Measurements from ENCODE around the gene EFCAB11.
A peak's percentile ranks its signal among the peaks of the same experiment; 100 is the strongest.

EFCAB11 gene

DNA sequence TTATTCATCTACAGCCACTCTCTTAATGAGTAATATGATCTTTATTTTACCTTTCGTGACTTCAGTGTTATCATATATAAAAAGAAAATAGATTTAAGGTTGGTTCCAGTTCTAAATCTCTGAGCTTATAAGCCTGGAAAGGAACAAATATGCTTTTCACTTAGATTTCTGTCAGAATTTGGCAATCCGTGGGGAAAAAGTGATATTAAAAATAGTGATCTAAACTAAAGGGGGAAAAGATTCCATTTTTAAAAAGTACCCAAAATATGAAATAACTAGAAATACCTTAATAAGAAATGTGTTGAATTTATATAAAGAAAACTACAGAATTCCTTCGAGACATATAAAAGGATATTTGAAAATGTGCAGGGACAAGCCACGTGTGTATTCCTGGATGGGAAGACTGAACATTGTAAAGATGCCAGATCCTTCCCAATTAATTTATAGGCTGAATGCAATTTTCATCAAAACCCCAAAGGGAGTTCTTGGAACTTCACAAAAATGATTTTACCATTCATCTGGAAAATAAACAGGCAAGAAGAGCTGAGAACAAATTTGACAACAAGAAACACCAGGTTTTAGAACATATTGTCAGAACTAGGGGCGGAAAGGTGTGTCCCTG, 142.5 kb downstream of the EFCAB11 start:
- no peak for DNase-seq

DNA sequence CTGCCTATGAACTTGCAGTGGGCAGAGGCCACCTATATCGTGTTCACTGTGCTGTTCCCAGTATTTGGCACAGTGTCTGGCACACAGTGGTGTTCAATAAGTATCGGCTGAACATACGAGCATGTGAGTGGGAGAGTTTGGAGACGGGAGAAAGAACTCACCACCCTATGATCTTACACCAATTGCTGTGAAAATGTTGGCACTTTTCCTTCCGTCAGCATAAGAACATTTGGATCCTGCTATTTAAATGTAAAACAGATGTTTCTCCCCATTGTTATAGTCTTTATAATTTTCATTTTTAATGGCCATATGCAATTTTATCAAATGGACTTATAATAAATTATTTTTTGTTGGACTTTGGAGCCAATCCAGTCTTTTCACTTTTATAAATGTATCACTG, 144.4 kb downstream of the EFCAB11 start:
- no peak for DNase-seq

DNA sequence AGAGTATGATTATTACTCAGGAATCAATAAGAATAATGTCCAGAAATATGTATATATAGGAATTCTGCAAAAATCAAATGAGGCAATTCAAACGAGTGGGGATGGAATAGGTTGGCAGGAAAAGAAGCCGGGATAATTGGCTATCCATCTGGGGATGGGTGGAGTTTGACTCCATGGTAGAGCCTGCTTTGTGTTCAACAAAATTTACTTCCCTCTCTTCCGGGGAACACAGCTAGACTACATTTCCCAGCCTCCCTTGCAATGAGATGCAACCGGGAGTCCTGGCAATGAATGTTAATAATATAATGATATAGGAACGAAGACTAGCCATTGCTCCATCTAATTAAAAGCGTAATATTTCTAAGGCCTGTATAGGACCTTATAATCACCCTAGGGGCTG, 146.6 kb downstream of the EFCAB11 start:
- DNase-seq, result no peak

DNA sequence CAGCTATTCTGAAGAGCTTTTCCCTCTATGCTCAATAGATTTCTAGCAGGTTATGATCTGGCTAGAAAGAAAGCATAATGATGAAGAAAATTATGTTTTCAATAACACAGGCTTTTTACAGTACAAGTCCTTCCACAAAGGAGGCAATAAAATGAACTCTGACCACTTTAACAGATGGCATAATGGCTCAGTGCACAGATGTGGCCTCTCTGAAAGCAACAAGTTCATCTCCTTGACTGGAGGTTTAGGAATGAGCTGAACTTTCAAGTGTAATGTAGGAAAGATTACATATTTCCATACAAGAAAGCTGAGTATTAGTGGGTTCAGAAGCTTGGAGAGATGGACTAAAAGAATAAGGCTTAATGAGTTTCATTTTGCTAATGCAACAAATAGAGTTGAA, 147.4 kb downstream of the EFCAB11 start:
- DNase-seq, result no peak

DNA sequence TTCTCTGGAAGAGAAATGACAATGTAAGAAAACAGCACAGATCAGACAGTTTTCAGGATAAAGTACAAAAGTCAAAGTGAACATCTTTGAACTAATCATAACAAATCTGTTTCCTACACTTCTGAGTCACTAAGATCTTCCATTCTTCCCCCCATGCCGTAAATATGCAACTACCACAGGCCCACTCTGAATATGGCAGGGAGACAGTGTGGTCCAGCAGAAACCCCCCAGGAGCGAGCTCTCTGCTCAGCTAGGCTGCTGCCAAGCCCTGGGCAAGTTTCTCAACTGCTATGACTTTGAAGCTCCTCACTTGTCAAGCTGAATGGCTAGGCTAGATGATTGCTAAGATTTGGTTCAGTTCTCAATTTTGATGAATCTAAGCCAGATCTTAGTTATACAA, 148.1 kb downstream of the EFCAB11 start:
- no peak for DNase-seq

DNA sequence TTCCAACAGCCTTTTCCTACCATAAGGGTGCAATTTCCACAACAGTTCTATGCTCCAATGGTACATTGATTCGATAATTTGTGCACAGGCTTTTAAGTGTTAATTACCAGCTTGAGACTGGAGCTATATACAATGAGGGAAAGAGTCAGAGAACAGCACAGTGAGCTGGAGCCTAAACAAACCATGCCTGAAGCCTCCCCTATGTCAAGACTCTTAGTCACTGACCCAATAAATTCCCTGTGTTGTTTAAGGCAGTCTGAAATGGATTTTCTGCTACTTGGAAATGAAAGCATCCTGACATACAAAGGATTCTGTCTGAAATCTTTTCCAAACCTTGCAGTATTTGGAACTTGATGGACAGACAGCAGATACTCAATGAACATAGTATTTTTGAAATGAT, 149.0 kb downstream of the EFCAB11 start:
- DNase-seq, result no peak

DNA sequence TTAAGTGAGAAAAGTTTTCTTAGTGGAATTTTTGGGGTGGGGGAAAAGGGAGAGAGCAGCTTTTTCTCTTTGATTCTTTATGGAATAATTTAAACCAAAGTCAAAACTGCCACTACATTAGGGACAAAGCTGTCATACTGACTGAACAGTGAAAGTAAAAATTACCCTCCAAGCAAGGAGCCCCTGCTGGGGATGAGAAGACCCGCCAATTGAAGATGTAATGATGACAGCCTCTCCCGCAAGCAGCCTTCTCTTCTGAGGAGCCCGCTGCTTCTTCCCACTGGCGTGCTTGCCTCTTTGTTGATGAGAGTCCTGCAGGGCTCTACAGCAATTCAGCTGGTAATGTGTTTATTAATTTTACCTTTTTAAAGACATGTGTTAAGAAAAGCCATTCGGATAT, 151.0 kb downstream of the EFCAB11 start:
- DNase-seq, result no peak

DNA sequence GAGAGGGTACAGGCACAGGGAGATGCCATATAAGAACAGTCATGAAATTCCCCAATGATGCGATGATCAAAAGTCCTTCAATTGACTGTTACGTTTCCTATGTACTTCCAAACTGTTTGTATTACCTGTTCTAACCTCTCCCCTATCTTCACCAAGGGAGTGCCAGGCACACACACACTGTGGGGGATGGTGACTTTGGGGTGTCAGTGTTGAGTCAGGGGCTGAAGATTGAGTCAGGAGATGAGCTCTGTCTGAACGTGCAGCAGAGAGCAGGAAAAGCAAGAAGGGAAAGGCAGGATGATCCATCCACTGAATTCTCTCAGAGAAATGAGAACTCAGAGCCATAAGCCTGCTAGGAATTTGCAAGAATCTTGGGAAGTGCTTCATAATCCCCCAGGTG, 153.4 kb downstream of the EFCAB11 start:
- DNase-seq, result no peak

DNA sequence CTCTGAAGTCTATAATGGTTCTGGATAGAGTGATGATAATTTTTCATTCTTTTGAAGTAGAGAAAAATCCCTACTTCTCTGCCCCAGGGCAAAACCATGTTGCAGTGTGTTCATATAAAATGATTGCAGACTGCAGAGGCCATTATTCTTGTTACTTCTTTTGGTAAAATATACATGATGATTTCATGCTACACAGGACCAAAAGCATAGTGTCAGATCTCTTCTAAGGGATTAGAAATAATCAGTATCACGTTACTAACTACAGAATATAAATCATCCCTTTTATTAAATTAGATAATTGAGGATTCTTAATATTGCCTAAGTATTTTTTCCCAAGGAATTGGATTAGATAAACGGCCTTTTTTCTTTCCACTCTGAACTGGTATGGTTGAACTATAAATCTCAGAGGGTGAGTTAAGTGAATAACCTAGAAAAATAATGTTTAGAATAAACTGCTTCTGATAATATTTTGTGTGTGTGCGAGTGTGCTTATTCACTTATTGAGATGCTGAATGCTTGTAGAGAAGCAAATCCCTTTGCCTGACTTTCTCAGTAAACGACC, 156.2 kb downstream of the EFCAB11 start:
- no peak for DNase-seq

DNA sequence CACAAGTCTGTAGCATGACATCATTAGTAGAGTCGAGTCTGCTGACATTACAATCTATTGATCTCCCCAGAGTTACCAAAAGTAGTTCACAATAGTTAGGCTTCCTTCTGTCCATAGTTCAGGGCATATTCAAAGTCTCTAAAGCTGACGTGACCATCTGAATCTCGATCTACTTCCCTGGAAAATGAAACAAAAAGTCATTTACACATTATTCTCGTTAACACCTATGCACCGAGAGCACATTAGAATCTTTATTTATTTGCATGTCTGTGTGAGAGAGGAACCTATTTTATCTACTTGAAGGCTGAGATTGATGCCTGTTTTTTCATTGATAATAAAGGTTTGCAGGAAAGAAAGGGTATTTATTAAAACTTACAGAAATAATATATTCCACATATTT, 157.4 kb downstream of the EFCAB11 start:
- DNase-seq, result no peak

DNA sequence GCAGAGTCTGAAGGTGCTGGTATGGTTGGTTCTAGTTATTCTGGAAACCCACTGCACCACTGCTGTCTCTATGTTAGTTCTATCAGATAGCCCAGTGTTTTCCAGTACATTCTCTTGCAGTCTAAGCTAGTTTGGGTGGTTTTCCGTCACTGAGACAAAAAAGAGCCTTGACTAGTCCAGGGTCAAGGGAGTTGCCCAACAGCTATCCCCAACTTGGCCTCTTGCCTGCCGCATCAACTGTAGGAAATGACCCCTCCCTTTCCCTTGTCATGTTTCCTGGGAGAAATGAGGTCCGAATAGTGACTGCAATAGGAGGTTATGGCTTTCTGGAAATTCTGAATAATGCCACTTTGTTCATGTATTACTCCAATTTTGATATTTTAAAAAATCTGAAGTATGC, 160.4 kb downstream of the EFCAB11 start:
- DNase-seq, result no peak

DNA sequence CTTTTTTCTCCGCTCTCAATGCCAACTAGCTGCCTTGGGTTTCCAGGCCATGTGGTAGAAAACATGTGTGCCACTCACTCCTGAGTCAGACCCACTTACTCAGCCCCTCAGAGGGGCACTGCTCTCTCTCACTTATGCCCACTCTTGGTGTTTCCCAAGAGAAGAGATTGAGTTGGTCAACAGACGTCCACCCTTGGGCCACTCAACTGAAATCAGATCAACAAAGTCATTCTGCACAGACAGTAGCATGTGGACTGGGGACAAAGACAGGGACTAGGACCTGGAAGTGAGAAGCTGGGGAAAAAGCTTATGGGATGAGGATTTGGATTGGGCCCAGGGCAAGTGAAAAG, 161.2 kb downstream of the EFCAB11 start:
- no peak for DNase-seq

DNA sequence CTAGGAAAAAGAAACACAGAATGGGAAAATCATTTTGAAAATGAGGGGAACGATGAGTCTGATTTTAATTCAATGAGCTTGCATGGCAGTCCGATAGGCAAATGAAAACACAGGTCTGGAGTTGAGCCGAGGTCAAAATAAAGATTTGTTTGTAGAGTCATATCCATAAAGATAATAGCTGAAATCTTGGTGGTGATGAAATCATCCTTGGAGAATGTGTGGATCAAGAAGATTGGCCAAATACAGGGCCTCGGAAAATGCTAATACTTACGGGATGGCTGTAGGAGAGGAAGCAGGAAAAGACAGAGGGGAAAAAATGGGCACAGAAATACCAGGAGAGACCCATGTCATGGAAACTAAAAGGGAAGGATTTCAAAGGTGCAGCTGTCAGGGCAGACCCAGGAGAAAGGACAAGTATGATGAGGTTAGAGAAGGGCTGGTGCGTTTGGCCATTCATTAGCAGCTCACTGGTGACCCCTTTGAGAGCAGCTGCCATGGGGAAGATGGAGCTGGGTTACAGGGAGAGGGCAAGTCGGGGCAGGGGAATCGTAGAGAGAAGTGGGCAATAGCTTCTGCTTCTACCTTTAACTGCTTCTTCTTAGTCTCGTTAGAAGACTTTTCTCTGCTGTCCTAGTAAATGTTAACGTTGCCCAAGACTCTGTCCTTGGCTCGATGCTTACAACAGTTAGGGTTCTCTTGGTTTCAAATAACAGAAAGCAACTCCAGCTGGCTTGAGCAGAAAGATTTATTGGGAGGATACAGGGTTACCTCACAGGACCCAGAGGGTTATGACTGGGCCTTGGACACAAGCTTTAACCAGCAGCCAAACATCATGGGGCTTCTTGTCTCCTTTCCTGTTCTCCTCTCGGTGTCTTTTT, 161.8 kb downstream of the EFCAB11 start:
- no peak for DNase-seq

DNA sequence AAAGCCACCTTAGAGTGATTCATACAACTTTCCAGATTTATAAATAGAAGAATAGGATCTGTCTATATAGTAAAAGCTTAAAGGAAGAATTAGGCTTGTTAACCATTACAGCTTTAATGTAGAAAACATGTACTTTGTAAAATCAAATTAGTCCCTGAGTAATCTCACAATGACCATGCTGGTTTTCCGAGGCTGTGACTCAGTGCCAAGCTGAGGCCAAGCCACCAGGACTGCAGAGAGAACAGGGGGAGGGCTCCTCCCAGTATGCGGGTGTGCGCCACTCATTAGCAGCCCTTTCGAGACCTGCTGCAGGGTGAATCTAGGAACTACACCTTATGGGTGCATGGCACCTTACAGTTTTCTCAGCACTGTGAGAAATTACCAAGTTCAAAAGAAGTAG, 167.0 kb downstream of the EFCAB11 start:
- no peak for DNase-seq

DNA sequence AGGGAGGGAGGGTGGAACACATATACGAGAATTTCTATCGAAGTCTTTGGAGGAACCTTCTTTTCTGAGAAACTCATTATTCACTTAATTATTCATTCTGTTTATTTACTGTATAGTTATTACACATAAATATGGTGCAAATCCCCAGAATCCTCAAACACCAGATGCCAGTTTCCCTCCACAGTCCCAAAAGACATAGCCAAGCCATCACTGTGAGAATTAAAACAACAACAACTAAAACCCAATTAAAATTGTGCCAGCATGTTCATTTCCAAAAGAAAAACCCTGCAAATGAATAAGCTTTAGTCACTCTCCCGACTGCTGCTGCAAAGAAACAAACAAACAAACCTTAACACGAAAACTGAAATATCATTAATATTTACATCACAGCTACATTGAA, 173.5 kb downstream of the EFCAB11 start:
- DNase-seq, result no peak

DNA sequence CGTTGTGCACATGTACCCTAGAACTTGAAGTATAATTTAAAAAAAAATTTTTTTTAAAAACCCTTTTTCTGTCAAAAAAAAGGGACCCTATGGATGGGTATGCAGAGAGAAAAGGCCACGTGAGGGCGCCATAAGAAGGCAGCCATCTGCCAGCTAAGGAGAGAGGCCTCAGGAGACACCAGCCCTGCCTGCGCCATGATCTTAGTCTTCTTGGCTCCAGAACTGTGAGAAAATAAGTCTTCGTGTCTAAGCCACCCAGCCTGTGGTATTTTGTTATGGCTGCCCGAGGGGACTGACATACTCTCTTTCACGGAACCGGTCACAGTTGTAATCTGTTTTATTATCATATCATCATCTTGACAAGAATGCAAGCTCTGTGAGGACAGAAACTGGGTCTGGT, 174.8 kb downstream of the EFCAB11 start:
- DNase-seq, result no peak

DNA sequence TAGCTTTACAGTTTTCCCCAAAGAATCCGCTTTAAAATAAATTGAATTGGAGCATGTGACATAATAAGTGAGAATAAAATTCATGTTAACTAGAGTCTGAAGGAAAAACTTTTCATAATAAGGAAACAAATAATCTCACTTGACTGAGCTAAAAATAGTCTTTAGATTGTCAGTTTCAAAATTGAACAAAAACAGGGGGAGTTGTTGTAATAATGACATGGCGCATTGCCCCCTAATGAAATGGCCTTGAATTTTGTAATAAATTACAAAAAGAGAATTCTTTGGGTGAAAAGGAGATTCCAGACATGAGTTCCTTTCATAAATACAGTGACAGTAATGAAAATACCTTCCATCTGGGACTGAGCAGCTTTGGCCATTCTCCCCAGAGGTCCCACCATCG, 178.6 kb downstream of the EFCAB11 start:
- no peak for DNase-seq

DNA sequence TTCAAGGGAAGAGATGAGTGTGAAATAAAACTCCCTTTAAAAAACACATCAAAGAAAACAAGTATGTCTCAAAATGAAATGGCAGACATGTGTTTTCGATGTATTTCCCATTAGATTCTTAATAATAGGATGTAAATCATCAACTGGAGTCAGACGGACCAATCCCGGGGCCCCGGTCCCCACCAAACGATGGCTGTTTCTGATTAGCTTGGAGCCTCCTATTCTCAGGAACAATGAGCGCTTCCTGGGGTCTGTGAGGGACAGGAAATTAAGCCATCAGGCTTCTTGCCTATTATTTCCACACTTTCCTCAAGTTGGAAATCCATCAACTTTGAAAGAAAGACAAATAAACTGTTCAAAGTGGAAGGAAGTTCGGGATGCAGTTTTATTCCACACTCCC, 179.4 kb downstream of the EFCAB11 start:
- no peak for DNase-seq

DNA sequence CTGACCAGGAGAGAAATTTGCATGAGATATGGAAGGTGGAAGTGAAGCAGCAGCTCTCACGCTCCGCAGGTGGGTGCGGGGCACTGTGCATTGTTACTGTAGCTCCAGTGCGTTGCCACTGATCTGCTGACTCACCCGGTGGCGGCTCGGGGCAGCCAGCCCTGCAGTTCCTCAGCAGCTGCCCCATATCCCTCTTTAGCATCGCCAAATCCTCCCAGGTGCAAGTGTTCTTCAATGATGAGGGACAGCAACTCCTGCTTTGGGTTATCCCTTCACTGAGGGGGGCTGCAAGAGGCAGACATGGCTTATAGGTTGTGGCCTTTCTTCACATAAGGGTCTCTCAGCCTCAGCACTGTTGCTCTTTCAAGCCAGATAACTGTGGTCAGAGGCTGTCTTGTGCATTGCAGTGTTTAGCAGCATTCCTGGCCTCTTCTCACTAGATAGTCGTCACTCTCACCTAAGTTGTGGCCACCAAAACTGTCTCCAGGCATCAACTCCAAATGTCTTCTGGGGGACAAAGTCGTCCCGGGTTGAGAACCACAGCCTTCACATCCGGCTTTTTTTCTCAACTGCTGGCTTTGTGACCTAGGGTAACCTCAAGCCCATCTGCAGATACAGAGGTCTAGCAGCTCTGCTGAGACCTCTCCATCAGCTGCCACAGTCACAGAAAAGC, 180.8 kb downstream of the EFCAB11 start:
- DNase-seq, result peak; percentile 89

DNA sequence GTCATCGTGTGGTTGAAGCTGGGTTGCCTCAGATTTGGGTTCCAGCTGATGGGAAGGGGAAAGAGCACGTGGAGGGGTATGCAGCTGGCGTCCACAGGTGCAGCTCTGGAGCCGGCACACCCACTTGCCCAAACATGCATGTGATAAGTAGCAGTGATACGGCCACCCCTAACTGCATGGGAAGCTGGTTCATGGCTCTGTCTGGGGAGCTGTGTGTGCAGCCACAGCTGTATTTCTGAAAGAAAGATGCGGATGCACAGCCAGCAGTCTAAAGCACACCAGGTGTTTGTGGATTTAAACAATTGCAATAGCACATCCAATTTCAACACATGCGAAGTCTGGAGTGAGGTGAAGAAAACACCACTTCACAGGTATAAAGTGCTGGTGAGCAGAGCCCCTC, 181.4 kb downstream of the EFCAB11 start:
- peak; percentile 69 for DNase-seq

DNA sequence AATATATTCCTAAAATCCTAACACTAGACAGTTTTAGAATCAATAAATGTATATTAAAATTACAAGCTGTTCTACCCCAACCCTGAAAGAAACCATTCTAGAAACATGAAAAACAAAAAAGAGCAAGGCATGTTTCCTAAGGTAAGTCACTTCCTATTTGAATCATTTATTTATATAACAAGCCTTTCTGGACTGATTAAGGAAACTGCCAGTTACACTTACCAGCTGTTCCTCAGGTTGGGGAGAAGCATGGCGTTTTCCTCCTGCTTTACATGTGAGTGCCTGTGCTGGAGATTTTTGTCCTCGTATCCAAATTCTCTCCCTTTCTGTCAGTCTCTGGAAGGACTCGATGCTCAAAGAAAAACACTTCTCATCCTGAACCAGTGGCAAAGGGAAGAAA, 183.3 kb downstream of the EFCAB11 start:
- no peak for DNase-seq

DNA sequence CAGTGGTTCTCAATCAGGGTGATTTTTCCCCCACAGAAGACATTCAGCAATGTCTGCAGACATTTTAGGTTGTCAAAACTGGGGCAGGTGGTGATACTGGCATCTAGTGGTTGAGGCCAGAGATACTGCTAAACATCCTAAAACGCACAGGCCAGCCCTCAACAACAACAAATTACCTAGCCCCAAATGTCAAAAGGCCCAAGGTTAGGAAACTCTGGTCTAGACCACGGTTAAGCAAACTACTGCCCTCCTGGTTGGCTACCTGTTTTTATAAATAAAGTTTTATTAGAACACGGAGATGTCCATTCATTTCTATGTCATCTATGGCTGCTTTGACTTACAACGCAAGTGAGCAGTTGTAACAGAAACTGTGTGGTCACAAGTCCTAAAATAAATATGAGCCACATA, 186.7 kb downstream of the EFCAB11 start:
- peak; percentile 40 for DNase-seq

DNA sequence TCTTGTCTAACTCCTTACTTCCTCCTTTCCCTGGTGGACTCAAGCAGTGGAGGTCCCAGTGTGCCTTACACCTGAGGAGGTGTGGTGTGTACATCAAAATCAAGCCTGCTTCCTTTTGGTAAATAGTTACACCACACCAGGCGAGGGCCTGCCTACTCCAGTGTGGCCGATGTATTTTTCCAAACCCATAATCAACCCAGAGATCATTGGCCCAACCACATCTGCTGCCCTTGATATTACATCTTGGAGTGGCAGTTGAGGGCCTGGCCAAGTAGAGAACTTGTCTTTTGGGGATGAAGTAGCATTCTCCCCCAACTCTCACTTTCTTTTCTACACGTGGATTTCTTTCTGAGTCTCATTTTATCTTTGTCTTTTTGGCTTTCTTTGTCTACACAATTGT, 187.4 kb downstream of the EFCAB11 start:
- DNase-seq, result no peak

DNA sequence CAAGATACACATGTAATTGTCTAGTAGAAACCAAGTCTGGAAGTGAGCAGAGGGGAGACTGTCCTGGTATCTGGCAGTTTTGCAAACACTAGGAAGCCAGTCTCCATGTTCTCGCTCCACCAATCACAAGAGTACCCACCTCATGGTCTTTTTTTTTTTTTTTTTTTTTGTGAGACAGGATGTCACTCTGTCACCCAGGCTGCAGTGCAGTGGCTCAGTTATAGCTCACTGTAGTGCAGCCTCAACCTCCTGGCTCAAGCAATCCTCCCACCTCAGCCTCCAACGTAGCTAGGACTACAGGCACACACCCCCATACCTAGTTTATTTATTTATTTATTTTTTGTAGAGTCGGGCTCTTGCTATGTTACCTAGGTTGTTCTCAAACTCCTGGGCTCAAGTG, 189.2 kb downstream of the EFCAB11 start:
- DNase-seq, result no peak

Data from RPMI8226 (cell line).